NCI-H226 (cell line): Measurements from ENCODE around the gene TMEM248.
"Not testable (repeated sequence)": the region's sequence is repeated elsewhere in the genome, so short reads cannot be mapped to it uniquely, and the experiment has no call there.

Experiments
- DNase-seq: peaks from one replicate; pipeline ENCODE4 v3.0.0-alpha.2; 2015

Gene TMEM248

DNA sequence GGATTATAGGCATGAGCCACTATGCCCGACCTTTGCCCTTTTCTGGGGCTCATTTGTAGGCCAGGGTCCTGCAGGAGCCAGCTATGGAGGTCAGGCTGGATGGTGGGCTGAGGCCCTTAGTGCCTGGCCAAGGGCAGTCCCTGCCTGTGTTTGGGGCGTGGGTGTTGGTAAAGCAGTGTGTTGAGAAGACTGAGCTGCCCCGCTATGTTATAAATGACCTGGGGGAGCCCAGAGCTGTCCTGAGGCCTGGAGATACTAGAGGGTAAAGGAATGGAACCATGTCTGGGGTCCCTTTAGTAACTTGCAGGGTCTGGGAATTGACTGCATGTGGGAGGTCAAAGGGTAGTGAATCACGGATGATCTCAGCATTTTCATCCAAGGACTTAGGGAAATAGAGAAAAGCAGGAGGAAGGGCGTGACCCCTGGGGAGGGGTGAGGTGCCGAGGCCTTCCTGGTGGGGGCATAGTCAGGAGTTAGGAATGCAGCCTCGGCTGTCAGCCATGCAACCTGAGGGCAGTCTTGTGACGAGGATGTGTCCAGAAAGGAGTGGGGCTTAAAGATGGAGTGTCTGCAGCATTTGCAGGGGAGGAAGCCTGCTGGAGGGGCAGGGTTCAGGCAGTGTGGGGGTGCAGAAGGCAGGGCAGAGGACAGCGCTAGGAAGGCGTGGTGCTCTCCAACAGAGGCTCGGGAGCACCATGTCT is 31.5 kb downstream of the TMEM248 start:
- peak; percentile 93 for DNase-seq

DNA sequence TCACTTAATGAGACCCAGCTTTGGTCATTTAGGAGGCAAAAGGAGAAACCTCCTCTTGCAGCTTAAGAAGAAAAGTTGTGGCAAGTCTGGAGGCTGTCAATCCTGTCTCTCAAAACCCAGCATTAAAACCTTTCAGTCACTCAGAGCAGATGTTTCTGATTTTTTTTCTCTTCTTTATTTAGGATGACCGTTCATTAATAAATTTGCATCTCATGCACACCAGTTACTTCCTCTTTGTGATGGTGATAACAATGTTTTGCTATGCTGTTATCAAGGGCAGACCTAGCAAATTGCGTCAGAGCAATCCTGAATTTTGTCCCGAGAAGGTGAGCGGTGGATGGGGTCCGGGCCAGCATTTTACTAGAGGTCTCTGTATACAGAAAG is 32.0 kb downstream of the TMEM248 start:
- DNase-seq: peak; percentile 23

DNA sequence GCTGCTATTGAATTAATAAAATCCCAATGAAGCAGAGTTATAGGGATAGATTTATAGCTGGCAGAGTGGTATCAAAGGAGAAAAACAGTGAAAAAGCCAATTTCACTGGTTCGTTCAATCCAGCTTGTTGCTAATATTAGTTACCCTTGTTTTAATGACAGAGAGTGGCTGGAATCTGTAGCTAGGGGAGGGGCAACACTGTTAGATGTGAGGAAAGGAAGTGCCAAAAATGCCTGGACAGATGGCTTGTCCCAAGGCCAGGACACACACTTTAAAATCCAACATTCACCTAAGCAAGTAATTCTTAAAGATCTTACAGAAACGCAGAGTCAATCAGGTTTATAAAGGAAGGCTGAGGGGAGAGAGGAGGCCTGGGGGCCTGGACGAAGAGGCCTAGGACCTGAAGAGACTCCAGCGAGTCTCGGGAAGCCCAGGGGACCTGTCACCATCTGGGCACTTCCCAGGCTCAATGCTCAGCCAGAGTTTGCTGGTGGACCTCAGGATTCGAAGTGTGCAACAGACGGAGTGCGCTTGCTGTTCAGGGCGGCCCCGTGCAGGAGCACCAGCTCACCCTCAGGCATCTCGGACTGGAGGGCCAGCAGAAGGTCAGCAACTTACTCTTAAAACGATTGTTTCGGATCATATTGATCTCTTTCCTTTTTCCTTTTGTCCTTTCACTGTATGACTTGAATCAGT is 36.7 kb downstream of the TMEM248 start:
- DNase-seq: no peak

DNA sequence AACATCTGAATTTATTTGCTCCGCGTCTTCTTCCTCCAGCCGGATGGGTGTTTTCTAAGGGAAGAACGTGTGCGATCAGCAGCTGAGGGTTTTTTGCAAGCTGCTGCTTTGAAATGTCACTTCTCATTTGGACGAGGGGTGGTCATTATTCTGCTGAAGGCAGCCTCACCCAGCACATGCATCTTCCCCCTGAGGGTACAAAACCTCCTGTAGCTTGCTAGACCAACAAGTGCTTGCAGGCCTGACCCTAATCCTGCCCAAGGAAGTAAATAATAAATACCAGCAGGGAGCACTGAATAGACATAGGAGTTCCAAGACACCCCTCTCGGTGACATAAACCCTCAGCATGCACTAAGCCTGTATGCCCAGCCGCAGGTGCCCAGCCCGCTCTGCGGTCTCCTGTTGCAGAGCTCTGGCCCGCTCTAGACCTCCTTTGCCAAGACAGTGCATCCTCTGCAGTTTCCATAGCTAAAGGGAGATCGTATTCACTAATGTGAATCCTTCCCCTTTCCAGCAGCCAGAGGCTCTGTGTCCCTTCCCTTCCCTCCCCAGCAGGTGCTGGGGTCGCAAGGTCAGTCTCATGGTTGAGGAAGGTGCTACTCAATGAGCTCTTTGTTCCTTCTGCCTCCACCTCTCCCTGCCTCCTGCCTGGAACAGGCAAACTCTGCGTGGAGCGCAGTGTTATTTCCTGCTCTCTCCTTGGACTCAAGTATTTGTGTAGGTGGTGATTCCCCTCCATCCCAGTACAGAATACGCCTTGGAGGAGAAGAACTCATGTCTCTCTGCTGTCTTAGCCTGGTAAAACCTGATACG is 37.7 kb downstream of the TMEM248 start:
- DNase-seq: no peak

DNA sequence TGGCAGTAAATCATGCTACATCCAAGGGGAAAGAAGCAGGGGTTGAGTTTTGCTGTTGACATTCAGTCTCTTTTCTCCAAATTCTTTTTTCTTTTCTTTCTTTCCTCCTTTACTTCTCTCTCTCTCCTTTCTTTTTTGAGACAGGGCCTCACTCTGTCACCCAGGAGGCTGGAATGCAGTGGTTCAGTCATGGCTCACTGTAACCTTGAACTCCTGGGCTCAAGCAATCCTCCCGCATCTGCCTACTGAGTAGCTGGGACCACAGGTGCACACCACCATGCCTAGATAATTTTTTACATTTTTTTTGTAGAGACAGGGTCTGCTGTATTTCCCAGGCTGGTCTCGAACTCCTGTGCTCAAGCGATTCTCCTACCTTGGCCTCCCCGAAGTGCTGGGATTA is 39.2 kb downstream of the TMEM248 start:
- no peak for DNase-seq

DNA sequence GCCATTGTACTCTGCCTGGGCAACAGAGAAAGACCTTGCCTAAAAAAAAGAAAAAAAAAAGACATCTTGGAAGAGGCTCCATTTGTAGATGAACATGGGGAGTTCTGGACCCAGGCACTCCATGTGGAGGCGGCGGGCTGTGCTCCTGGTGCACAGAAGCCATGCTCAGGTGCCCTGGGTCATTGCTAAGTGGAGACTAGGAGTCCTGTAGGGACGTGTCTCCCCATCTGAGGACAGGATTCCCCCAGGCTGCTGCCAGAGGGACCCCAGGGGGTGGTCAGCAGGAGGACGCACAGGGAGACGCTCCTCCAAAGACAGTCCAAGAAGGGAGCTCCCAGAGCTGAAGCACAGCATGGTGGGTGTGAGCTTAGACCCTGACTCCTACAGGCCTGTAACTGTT is 40.1 kb downstream of the TMEM248 start:
- no peak for DNase-seq

DNA sequence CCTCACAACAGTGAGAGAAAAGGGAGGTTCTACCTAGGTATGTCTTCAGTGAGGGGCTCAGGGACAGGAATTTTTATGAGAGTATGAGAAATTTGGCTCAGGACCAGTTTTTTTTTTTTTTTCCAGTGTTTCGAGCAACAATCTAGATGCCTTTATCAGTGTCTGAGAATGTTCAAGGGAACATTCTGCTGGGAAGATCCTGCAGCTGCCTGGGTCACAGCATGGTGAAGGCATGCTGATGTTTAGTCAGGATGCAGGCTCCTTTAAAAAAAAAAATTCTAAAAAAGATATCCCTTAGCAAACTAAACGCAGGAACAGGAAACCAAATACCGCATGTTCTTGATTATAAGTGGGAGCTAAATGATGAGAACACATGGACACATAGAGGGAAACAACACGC is 43.4 kb downstream of the TMEM248 start:
- peak; percentile 28 for DNase-seq

DNA sequence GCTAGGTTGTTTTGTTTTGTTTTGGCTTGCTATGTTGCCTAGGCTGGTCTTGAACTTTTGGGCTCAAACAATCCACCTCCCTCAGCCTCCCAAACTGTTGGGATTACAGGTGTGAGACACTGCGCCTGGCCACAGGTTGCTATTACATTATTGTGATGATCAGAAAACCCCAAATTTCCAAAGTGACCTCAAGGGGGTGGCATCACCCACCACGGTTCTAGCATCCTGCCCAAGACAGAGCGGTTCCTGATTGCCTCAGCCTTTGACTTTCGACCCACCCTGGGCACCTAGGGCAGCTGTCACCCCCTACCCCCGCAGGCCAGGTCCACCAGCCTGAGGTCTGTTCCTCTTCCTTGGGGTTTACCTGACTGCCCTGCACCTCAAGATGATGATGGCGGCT is 46.0 kb downstream of the TMEM248 start:
- no peak for DNase-seq

DNA sequence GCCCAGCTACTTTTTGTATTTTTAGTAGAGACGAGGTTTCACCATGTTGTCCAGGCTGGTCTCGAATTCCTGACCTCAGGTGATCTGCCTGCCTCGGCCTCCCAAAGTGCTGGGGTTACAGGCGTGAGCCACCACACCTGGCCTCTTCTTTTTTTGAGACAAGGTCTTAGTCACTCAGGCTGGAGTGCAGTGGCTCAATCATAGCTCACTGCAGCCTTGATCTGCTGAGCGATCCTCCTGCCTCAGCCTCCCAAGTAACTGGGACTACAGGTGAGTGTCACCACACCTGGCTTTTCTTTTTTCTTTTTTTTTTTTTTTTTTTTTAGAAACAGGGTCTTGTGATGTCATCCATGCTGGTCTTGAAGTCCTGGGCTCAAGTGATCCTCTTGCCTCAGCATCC is 48.0 kb downstream of the TMEM248 start:
- not testable (repeated sequence) for DNase-seq

DNA sequence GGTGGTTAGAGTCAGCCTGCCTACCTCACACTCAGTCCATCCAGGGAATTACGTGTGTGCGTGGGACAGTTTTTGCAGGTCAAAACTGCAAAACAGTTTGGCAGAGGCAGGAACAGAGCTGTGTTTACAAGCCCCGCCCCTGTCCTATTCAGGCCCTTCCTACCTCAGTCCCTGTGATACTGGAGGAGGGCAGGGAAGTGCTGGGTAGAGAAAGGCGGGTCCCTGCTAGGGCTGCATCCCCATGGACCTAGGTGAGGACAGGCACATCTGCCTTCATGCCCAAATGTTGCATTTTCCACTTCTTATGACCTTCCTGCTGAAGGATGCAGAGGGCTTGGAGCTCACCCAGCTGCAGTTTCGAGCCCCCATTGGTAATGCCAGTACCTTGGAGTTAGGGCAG is 49.3 kb downstream of the TMEM248 start:
- no peak for DNase-seq

DNA sequence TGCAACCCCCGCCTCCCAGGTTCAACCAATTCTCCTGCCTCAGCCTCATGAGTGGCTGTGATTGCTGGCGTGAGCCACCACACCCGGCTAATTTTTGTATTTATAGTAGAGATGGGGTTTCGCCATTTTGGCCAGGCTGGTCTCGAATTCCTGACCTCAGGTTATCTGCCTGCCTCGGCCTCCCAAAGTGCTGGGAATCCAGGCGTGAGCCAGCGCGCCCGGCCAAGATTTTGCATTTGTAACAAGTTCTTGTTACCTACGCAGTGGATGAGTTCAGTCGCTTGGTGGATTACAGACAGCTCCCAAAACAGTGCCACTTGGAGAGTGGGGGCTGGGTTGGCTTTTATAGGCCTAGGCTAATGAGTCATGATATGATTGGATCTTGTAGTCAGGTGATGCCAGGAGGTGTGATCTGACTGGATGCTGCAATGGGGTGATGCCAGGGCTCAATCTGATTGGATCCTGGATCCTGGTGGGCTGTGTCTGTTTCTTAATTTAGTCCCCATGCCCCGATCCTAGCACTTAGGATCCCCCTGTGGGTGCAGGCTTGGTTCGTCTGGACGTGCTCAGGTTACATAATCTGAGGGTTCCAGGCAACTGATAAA is 54.1 kb downstream of the TMEM248 start:
- no peak for DNase-seq

DNA sequence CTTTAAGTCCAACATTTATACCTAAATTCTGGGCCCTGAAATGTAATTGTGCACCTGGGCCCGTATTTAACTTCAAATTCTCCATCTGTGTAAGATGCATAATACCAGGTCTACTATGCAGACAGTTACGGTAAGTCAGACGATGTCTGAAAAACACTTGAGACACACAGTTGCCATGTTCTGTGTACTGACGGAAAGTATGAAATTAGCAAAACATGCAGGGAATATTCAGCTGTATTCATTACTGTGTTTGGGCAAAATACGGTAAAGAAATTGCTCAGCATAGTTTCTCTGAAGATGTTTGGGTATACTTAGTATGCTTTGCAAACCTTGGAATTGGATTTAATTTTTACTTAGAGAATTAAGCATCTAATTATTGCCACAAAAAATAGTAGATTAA is 57.3 kb downstream of the TMEM248 start:
- not testable (repeated sequence) for DNase-seq

DNA sequence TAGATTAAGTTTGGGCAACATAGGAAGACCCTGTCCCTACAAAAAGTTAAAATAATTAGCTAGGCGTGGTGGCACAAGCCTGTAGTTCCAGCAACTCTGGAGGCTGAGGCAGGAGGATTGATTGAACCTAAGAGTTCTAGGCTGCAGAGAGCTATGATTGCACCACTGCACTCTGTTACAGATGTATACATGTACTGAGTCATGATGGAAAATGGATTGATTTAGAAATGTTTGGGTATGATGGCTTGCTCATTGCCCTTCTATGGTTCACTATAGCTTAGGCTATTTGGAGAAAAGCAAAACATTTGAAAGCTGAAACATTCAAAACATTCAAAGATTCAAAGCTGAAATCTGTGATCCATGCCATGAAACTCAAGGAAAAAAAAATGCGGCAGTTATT is 58.0 kb downstream of the TMEM248 start:
- not testable (repeated sequence) for DNase-seq

DNA sequence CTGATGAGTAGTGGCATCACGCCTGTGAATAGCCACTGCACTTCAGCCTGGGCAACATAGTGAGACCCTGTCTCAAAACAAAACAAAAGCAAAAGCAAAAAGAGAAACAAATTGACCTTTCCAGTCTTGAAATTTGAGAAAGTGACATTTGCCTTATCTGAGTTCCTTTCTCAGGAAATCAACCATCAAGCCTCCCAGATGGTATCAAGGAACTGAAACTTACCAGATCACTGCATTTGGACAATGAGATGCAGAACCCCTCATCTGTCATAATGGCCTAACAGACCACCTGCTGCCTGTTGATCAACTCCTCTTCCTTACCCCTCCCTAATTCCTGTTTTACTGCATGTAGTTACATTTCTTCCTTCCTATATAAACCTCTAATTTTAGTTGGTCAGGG is 59.3 kb downstream of the TMEM248 start:
- not testable (repeated sequence) for DNase-seq

DNA sequence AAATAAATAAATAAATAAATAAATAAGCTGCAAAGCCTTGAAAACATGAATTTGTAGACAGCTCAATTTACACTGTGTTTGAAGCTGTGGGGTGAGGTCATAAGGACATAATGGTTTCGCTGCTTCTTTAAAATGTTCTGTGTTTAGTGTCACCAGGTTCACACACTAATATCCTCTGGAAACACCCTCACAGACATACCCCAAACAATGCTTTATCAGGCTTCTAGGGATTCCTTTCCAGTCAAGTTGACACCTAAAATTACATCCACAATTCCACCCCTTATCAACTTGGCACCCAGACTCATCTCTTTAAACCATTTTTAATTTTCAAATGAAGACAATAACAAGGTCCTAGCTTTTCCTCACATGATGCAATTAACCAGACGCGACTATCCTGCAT is 68.5 kb downstream of the TMEM248 start:
- not testable (repeated sequence) for DNase-seq

DNA sequence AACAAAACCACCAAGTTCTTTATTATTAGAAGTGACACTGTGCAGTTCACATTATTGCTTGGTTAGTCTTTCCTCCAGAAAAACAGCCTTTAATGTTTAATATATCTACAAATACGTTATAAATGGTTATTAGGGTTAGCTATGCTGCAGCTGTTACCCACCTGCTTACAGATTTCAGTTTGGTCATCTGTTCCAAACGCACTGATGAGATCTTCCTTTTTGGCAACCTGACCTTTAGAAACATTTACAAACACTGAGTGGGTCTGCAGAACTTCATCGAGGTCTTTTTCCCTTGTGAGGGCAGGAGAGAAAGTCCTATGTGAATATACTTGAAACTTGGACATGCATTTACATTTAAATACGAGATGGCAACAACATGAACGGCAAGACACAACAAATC is 73.0 kb downstream of the TMEM248 start:
- not testable (repeated sequence) for DNase-seq

DNA sequence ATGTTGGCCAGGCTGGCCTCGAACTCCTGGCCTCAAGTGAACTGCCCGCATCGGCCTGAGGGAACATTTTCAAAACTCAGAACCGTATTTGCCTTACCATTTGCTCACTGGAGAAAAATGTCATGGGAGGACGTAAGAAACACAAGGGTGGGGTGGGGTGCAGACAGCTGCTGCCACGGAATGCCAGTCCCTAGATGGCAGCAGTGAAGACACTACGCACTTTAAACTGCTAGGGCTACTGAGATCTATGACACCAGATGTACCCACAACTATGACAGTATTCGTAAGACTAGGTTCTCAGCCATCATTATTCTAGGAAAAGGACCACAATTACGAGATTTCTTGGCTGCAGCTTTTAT is 73.6 kb downstream of the TMEM248 start:
- DNase-seq: peak; percentile 77

DNA sequence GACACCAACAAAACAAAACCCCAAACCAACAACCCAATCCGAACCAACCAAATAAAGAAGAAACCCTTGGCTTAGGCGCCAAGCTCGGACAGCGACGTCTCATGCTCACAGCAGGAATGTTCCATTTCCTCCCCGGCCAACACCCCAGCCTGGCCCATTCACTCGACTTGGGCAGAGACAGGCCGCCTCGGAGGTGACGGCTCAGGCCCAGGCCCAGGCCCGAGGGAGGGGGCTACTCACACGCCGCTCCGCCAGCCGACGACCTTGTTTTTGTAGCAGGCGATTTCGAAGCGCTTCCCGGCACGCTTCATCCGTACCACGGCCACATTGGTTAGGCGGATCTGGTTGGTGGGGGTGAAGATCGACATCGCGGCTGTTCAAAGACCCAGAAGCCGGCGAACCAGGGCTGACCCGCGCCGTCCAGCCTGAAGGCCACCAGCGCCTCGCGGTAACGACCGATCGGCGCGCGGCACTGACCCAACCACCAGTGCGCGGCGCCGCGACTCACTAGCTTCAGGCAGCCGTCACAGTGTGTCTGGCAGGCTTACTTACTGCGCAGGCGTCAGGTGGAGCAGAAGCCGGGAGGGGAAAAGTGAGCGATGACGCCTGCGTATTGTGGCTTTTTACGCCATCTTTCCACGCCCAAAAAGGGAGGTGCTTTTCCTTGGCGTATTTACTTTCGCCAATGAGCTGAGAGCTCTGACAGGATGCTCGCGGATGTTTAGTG is 74.2 kb downstream of the TMEM248 start, which contains the start of gene SBDS:
Gene SBDS (minus strand): TSS at position 537 of the 727 bp plus-strand sequence. CDS start 169 bp downstream, at position 368.
- DNase-seq: peak; percentile 94

DNA sequence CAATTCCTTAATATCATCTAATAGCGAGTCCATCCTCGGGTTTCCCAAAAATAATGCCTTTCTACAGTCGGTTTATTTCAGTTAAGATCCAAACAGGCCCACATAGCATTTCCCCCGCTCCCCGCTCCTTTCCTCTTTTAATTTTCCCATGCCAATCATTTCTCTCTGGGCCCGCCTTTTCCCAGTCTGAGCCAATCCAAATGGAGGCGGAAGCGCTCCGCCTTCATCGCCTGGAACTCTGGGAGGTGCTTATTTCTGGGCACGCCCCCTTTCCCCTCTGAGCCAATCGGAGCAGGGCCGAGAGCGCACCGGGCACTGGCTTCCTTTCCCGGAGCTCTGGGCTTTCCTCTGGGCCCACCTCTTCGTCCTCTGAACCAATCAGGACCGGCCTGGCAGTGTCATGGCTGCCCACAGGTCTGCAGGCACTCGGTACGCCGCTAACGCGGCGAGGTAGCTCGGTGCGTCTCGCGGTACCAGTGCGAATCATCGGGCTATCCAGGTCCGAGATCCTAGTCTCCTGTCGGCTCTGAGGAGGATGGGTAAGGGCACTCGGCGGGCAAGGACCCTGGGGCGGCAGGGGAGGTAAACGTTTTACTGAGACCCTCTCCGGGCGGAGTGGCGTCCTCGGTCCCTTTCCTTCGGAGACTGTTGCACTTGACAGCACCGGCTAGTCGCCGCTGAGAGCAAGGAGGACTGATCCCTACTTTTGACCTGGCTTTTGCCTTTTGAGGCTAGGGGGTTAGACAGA is 75.6 kb downstream of the TMEM248 start, which contains the start of gene TYW1:
Gene TYW1 (plus strand): TSS at position 390 of the 748 bp plus-strand sequence. CDS start 146 bp downstream, at position 536.
- DNase-seq: peak; percentile 97

DNA sequence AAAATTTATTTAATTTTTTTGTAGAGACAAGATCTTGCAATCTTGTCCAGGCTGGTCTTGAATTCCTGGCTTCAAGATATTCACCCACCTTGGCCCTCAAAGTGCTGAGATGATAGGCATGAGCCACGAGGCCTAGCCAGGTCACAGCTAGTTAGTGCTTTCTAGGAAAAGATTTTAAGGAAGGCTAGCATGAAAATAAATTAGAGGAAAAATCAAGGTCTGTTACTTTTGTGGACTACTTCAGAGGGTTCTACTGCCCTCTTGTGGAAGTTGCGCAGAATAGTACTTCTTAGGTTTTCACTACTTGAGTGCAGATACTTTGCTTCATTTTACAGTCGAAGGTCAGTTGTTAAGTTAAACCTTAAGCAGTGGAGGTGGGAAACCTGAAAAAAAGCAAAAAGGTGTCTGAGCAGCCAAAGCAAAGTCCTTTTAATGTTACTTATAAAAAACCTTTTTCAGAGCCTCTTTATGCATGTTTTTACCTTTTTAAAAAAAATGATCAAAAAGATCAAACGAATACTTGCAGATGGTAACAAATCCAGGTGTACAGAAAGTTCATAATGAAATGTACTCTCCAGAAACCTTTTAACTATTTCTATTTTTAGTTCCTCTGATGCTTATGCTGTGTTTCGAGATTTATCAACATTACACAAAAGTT is 79.7 kb downstream of the TMEM248 start:
- not testable (repeated sequence) for DNase-seq

DNA sequence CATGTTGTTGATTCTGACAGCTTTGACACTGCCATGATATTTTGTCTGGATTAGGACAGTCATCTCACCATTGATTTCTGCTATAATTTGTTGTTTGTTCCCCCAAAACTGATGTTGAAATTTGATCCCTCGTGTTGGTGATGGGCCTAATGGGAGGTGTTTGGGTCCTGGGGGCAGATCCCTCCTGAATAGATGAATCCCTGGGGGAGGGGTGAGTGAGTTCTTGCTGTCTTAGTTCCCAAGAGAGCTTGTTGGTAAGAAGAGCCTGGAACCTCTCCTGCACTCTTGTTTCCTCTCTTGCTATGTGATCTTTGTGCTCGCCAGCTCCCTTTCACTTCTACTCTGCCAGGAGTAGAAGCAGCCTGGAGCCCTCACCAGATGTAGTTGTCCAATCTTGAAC is 83.1 kb downstream of the TMEM248 start:
- DNase-seq: not testable (repeated sequence)
